Fibroblast of villous mesenchyme (primary cell): ENCODE data around the gene FBN1. TPM values are rescaled to one million over a fixed set of nuclear protein-coding genes. Genes with fewer than 3 reads are reported as not detected.

Experiments
- DNase-seq: peaks from one replicate; pipeline ENCODE4 v3.0.0-alpha.2; 2010; ENCODE audit warnings: low read depth
- H3K4me3 ChIP-seq: 2 replicates; pipeline ENCODE4 v1.5.1; 2011; ENCODE audit warnings: low read depth, mild to moderate bottlenecking, low read length
- CTCF ChIP-seq: IDR thresholded peaks from 2 replicates; pipeline ENCODE4 v1.5.1; 2012; ENCODE audit warnings: low read depth, mild to moderate bottlenecking, low read length; ENCODE audit not compliant: insufficient read depth
- total RNA-seq: library from RNA; depleted of rRNA; stranded (reverse); fragments of >200 nt; gene quantifications from 2 replicates; pipeline ENCODE4 v1.2.3, GENCODE V29; 2012

FBN1 gene
- total RNA-seq, 1 donor, result 333 TPM

- peak; percentile 98 for DNase-seq
- TF ChIP-seq CTCF, result no peak
- no peak overlapping the region for H3K4me3 ChIP-seq
These were observed 90.1 kb downstream of the FBN1 start for GRCh38 chr15:48555241-48555881.

DNA sequence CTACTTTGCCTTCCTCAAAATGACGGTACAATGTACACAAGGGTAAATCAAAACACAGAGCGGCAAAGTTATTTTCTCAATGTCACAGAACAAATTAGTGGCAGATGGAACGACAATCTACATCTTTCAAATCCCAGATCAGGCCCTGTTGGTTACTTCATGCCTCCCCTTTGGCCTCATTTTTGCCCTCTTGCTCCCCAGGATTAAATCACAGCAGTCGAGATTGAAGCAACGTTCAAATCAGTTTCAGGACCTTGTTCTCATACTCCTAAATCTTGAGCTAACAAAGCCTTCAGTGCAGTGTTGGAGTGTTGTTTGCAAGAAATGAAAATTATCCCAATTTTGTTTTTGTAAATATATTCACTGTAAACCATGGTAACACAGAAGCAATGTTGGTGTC, 91.4 kb downstream of the FBN1 start:
- TF ChIP-seq CTCF, result no peak
- DNase-seq, result no peak

DNA sequence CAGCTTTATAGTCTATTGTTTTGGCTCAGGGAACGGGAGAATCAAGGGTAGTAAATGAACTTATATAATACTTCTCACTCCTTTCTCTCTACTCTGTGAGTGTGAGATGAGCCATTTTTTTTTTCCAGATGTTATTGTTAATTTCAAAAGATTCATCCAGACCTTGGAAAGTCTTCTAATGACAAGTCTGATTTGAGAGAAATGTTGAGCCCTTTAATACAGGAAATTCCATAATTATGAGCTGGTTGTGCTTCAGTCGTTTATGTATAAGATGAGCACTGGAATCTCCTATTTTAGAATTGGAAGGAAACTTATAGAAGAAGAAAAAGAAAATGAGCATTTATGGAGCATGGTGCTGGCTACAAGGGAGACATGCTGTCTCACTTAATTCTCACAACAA, 92.0 kb downstream of the FBN1 start:
- TF ChIP-seq CTCF, result no peak
- no peak overlapping the region for H3K4me3 ChIP-seq
- no peak for DNase-seq

More for the DNA sequence above, 91.4 kb downstream of the FBN1 start:
- H3K4me3 ChIP-seq, result no peak overlapping the region

GRCh38 chr15:48550822-48551525, 94.5 kb downstream of the FBN1 start:
- no peak for TF ChIP-seq CTCF
- DNase-seq, result peak; percentile 72
- H3K4me3 ChIP-seq, result no peak overlapping the region

DNA sequence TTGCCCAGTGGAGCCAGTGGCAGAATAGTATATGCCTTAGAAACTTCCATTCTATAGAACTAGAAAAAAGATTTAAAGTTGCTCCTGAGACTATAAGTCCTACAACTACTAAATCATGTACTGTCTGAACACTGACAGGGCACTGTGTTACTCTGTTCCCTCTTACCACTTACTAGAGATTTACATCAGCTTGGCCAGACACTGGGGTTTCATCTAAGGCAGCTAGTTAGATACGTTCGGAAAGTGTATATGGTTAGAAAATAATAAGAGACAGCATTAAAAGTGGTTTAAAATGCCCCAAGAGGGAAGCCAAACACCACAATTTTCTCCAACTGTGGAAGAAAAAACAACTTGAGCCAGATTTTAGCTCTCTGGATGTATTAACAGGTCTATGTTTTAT, 97.1 kb downstream of the FBN1 start:
- TF ChIP-seq CTCF, result no peak
- DNase-seq, result no peak

GRCh38 chr15:48547286-48547685, 98.2 kb downstream of the FBN1 start:
- H3K4me3 ChIP-seq, result no peak overlapping the region
- DNase-seq, result peak; percentile 61
- no peak for TF ChIP-seq CTCF

More for the DNA sequence above, 97.1 kb downstream of the FBN1 start:
- no peak overlapping the region for H3K4me3 ChIP-seq

- TF ChIP-seq CTCF, result no peak
- DNase-seq, result peak; percentile 43
- H3K4me3 ChIP-seq, result no peak overlapping the region
These were observed 99.2 kb downstream of the FBN1 start for GRCh38 chr15:48546296-48546695.
